ENCODE data around the gene RXRA.
"Not testable (repeated sequence)": the region's sequence is repeated elsewhere in the genome, so short reads cannot be mapped to it uniquely, and the experiment has no call there.

RXRA gene

GRCh38 chr9:134294153-134295071 is 31.8 kb upstream of the RXRA start:
- DNase-seq: no peak

- no peak for DNase-seq
Measured at GRCh38 chr9:134295101-134295745, 31.0 kb upstream of the RXRA start.

DNA sequence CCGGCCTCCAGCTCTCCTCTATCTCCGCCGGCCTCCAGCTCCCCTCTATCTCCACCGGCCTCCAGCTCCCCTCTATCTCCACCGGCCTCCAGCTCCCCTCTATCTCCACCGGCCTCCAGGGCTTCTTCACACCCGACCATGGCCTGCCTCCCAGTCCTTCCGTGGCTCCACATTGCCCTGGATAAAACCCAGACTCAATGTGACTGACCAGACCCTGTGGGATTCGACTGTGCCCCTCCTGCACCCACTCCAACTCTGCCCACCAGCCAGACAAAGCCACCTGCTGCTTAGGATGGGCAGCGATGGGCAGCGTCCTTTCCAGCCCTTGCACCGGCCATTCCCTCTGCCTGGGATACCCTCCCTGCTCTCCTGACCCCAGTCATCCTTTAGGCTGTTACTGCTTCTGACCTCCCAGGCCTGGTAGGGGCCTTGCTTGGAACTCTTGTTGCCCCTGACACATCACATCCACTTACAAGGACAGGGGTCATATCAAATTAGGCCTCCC is 30.5 kb upstream of the RXRA start:
- DNase-seq: no peak

GRCh38 chr9:134296301-134297082 is 29.8 kb upstream of the RXRA start:
- no peak for DNase-seq

DNA sequence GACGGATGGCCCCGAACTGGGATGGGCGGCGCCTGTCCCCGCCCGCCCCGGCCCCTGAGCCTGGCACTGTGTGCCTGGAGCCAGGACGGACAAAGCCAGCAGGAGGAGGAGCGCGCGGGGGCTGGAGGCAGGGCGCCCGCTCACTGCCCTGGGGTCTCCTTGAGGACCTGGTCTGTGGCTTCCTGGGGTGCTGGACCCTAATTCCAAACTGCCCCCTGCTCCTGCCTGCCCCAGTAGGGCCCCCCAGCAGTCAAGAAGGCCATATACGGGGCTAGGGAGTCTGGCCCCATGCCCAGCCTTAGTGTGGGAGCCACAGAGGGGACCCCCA is 29.2 kb upstream of the RXRA start:
- DNase-seq: no peak

- DNase-seq: no peak
Measured at GRCh38 chr9:134297576-134297975, 28.7 kb upstream of the RXRA start.

GRCh38 chr9:134298000-134298399 is 28.3 kb upstream of the RXRA start:
- no peak for DNase-seq

DNA sequence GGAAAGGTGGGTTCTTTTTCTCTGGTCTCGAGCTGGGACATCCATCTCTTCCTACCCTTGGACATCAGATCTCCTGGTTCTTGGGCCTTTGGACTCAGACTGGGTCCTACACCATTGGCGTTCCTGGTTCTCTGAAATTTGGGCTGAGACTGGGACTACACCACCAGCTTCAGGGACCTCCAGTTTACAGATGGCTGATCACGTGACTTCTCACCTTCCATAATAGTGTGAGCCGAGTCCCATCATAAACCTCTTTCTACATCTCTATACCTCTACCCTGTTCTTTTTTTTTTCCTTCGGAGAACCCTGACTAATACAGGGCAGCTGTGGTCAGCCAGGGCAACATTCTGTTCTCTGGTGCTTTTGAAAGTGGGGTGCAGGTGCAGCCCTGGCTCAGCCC is 27.2 kb upstream of the RXRA start:
- DNase-seq: no peak

GRCh38 chr9:134299883-134300282 is 26.4 kb upstream of the RXRA start:
- no peak for DNase-seq

GRCh38 chr9:134301387-134302129 is 24.7 kb upstream of the RXRA start:
- no peak for DNase-seq

GRCh38 chr9:134302130-134302817 is 24.0 kb upstream of the RXRA start:
- no peak for DNase-seq

- no peak for DNase-seq
Measured at GRCh38 chr9:134303601-134304000, 22.7 kb upstream of the RXRA start.

- no peak for DNase-seq
Measured at GRCh38 chr9:134304261-134304660, 22.0 kb upstream of the RXRA start.

DNA sequence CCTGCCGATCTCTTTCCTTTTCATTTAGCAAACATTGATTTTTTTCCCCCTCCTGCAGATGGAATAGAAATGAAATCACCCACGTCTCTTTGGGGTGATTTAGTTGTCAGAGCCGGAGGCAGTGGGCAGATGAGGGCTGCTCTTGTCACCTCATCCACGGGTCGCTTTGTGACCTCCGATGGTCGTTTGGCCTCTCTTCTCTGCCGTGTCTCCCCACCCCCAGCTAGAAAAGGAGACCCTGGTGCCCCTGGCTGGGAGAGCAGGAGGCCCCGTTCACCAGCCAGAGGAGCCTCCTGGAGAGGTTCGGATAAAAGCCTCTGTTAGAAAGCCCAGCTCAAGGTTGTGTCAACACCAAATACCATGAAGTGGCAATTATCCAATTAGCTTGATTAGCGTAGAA is 21.6 kb upstream of the RXRA start:
- DNase-seq: no peak

- DNase-seq: no peak
Measured at GRCh38 chr9:134305533-134305932, 20.7 kb upstream of the RXRA start.

DNA sequence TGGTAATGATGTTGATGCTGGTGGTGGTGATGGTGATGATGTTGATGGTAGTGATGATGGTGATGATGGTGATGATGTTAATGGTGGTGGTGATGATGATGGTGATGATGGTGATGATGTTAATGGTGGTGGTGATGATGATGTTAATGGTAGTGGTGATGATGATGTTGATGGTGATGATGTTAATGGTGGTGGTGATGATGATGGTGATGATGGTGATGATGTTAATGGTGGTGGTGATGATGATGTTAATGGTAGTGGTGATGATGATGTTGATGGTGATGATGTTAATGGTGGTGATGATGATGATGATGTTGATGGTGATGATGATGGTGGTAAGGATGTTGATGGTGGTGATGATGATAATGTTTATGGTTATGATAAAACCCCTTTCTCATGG is 20.2 kb upstream of the RXRA start:
- DNase-seq: not testable (repeated sequence)

DNA sequence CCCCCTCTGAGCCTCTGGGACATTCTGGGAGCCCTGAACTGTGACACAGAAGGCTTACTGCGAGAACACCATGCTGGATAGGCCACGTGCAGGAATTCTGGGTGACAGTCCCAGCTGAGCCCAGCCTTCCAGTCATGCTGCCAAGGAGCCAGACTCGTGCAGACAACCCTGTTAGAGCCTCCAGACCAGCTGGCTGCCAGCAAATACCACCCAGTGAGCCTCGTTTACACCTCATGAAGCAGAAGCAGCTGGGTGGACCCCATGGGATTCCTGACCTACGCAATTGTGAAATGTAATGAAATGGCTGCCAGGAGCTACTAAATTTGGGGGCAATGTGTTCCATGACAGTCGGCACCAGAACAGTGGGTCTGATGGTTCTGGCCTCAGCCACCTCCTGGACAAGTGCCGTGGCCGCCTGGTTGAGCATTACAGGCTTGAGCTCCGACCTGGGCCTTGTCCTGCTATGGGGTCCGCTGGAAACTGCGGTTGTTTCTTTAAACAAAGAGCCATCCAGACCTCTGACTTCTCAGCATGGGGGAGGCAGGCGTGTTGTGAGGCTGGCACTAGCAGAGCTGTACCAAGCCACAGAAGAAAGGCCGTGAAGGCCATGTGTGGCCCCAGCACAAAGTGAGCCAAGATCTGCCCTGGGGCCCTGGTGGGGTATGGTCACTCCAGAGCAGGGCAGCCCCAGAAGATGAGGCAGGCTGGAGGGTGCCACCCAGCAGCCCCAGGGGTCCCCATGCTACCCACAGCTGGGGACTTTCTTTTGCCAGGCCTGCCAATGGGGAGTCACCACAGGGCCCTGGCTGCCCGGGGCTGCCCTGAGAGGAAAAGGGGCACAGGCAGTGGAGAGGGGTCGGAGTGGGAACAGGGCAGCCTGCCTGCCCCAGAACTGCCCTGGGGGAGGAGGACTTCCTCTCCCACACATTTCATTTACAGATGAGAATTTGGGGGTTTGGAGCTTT is 19.3 kb upstream of the RXRA start:
- DNase-seq: no peak

DNA sequence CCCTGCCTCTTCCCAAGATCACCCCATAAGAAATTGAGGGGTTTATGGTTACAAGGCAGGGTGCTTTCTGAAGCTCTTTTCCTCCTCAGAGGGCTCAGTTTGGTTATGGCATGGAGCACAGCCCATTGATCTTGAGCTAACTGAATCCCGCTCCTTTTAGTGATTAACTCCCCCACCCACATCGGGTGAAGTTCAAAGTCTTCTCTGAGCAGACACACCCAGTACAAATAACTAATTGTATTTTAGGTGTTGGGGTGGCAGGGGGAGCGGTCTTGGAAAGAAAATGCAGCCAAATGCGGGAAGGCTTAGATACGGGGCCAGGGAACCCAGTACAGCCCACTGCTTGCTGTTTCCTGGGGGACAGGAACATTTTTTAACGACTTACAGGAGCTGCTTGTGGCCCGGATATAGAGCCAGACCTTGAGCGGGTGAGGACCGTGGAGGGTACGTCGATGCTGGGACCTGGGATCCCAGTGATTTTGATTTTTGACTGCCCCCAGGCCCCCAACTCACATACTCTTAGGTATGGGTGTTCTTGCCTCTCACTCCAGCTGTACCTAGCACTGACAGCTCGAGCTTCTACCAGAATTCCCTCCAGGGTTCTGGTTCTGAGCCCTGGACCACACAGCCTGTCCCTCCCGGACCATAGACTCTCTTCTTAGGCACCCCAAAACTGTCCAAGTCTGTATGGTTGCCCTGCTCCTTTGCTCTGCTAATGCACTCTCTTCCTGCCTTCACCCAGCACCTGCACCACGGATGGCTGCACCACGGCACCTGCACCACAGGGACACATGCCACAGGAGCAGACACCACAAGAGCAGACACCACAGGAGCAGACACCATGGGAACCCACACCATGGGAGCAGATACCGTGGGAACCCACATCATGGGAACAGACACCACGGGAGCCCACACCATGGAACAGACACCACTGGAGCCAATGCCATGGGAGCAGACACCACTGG is 18.3 kb upstream of the RXRA start:
- DNase-seq: no peak

DNA sequence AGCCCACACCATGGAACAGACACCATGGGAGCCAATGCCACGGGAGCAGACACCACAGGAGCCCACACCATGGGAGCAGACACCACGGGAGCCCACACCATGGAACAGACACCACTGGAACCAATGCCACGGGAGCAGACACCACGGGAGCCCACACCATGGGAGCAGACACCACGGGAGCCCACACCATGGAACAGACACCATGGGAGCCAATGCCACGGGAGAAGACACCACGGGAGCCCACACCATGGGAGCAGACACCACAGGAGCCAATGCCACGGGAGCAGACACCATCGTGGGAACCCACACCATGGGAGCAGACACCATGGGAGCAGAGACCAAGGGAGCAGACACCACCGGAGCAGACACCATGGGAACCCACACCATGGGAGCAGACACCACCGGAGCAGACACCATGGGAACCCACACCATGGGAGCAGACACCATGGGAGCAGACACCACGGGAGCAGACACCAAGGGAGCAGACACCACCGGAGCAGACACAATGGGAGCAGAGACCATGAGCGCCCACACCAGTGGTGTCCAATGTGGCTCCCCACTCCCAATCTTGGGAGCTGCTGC is 17.5 kb upstream of the RXRA start:
- not testable (repeated sequence) for DNase-seq
